Stomach (tissue), 9 donors: Measurements from ENCODE around the gene MMP8. TPM values are rescaled to one million over a fixed set of nuclear protein-coding genes. Genes with fewer than 3 reads are reported as not detected.
A peak's percentile ranks its signal among the peaks of the same experiment; 100 is the strongest.

ENCODE experiments used
- DNase-seq, 2 donors: peaks; one replicate each; pipeline versions ENCODE4 v3.0.0 to v3.0.0-alpha.2; 2013 to 2019
- H3K27ac ChIP-seq, 5 donors: fragments of 200-600 bp in 4 of 5; sonication (generic) in 4 of 5; one replicate each; pipeline ENCODE4 v1.5.1; 2013 to 2019; ENCODE audit warnings: mild to moderate bottlenecking in 1 of 5, moderate library complexity in 1 of 5
- H3K27me3 ChIP-seq, 3 donors: fragments of 200-600 bp; sonication (generic); one replicate each; pipeline ENCODE4 v1.5.1; 2017 to 2019; ENCODE audit warnings: mixed run types in 1 of 3
- H3K36me3 ChIP-seq, 4 donors: fragments of 200-600 bp; sonication (generic); 1 replicate in 3 of 4; 2 replicates in 1 of 4; pipeline ENCODE4 v1.5.1; 2016 to 2019
- H3K4me1 ChIP-seq, 4 donors: fragments of 200-600 bp; sonication (generic); one replicate each; pipeline ENCODE4 v1.5.1; 2016 to 2019
- H3K4me3 ChIP-seq, 4 donors: fragments of 200-600 bp; sonication (generic) in 3 of 4; one replicate each; pipeline ENCODE4 v1.5.1; 2016 to 2019; ENCODE audit warnings: mild to moderate bottlenecking in 1 of 4
- H3K9me3 ChIP-seq, 4 donors: fragments of 200-600 bp; sonication (generic); one replicate each; pipeline ENCODE4 v1.5.1; 2016 to 2019
- CTCF ChIP-seq, 7 experiments: fragments of 450-650 bp in 4 of 7; fragments of 200-600 bp in 3 of 7; sonication (generic) in 3 of 7; IDR thresholded peaks; one replicate each; pipeline ENCODE4 v1.5.1; 2016 to 2019; ENCODE audit warnings: antibody characterized with exemption in 7 of 7, control low read depth in 2 of 7, mild to moderate bottlenecking in 1 of 7
- EP300 ChIP-seq: sonication (generic); formaldehyde crosslinking; IDR thresholded peaks from one replicate; pipeline ENCODE4 v1.6.1; 2017; ENCODE audit warnings: antibody characterized with exemption
- POLR2A ChIP-seq, 4 donors: fragments of 450-650 bp; IDR thresholded peaks; one replicate each; pipeline ENCODE4 v1.6.1; 2016; ENCODE audit warnings: antibody characterized with exemption in 4 of 4, control low read depth in 2 of 4, mild to moderate bottlenecking in 1 of 4, moderate library complexity in 1 of 4
- POLR2AphosphoS5 ChIP-seq, 3 donors: sonication (generic); formaldehyde crosslinking; IDR thresholded peaks; one replicate each; pipeline ENCODE4 v1.6.1; 2016; ENCODE audit warnings: antibody characterized with exemption in 3 of 3
- WGBS, 5 donors: extraction: QIAGEN DNeasy Blood & Tissue Kit in 3 of 5; methylation state at CpG; one replicate each; pipeline versions ENCODE4 v1.1.5 to v1.1.7; 2013 to 2018; 5-methylcytosine and 5-hydroxymethylcytosine counted together
- intact Hi-C: fragments of 100-400 bp; cut with DNase I; formaldehyde crosslinking; loops from one replicate; pipeline ENCODE4 v1.15.1; 2023; ENCODE audit warnings: low total_unique reads
- polyA plus RNA-seq, 3 donors: library from polyadenylated mRNA; stranded (reverse); fragments of 200-250 nt; gene quantifications; one replicate each; pipeline ENCODE4 v1.2.3, GENCODE V29; 2013
- total RNA-seq, 5 donors: library from RNA; depleted of rRNA; stranded (reverse); fragments of >200 nt; gene quantifications; one replicate each; pipeline versions ENCODE4 v1.1.0 to v1.2.3, GENCODE V29; 2014 to 2016
- donor health status: healthy with polysubstance abuse.
- donor health status: Bipolar disorder and iron deficiency.
- donor health status: healthy.

Gene MMP8
- total and polyA plus RNA-seq, 8 donors = 0.20 to 1.8 (median 0.50) TPM; not detected in 5

DNA sequence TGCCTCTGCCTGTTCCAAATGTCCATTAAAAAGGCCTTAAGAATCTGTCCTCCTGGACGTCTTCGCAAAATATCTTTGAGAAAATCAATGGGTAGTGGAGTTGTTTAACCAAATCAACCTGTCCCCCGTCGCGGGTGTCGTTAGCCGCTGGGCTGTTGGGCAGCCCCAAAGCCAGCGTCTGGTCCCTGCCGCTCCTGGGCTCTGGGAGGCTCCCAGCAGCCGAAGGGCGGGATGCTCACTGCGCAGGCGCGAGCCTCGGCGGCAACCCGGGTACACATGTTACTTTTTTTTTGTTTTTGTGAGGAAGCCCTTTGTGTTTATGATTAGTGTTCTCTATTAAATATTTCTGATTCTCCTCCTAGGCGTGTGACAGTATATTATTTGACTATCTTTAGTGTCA, 43.0 kb upstream of the MMP8 start:
- no peak overlapping the region for H3K27ac ChIP-seq
- no peaks in the 10 kb centered on the region for H3K27me3 ChIP-seq
- intact Hi-C loops = no loop called here
- no peak for DNase-seq
- TF ChIP-seq POLR2AphosphoS5 (IDR thresholded peaks at IDR 0.05) = no peak
- no peak for TF ChIP-seq CTCF (IDR thresholded peaks at IDR 0.05)
- TF ChIP-seq POLR2A (IDR thresholded peaks at IDR 0.05) = no peak
- no peak for TF ChIP-seq EP300
- no peak overlapping the region for H3K4me3 ChIP-seq
- H3K36me3 ChIP-seq = no peaks in the 10 kb centered on the region
- WGBS, 5 donors = 54 to 73% (median 65%) methylated on average over 18 of the region's 18 CpGs
- H3K4me1 ChIP-seq = no peaks in the 10 kb centered on the region
- H3K9me3 ChIP-seq = no peaks in the 10 kb centered on the region

DNA sequence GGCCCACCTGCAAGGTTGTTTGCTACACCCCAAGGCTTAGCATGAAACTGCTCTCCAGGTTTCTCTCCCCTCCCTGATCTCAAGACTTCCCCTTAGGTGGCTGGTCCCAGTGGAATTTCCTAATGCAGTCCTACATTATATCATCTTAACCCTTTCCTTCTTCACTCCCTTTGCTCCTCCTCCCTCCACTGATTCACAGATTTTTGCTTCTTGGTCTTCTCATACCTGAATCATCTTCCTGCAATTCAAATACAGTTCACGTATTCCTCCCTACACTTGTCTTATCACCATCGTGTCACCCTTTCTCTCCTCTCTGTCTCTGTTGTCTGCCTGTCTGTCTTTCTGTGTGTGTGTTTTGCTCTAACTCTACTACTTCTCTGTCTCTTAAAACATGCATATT, 38.7 kb upstream of the MMP8 start:
- H3K27ac ChIP-seq = no peak overlapping the region
- H3K4me1 ChIP-seq = no peaks in the 10 kb centered on the region
- 81 to 90% (median 85%) methylated on average over 2 of the region's 2 CpGs for WGBS, 5 donors
- no peak overlapping the region for H3K4me3 ChIP-seq
- H3K9me3 ChIP-seq = no peaks in the 10 kb centered on the region
- H3K36me3 ChIP-seq = no peaks in the 10 kb centered on the region
- intact Hi-C loops = no loop called here
- TF ChIP-seq CTCF (IDR thresholded peaks at IDR 0.05) = no peak
- TF ChIP-seq POLR2A (IDR thresholded peaks at IDR 0.05) = no peak
- TF ChIP-seq EP300 = no peak
- no peak for TF ChIP-seq POLR2AphosphoS5 (IDR thresholded peaks at IDR 0.05)
- no peak for DNase-seq
- no peaks in the 10 kb centered on the region for H3K27me3 ChIP-seq

DNA sequence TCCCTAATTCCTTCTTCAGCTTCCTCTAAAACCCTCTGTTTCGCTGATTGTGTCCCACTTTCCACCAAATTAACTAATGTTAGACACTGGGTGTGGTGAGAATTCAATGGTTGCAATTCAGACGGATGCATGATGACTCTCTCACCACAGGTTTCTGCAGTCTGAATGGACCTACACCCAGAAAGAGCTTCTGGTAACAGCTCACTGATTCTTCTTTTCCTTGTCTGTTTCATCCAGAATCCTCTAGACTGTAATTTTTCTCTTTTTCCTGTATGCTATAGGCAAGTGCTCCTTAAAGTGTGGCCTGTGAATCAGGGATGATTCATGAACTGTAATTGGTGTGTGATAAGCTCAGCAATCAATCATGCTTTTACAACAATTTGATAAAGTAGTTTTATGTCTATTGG, 37.6 kb upstream of the MMP8 start:
- Histone ChIP-seq H3K36me3 (no peaks in the 10 kb centered on the region), H3K4me3 (no peak overlapping the region), H3K27me3 (no peaks in the 10 kb centered on the region), H3K4me1 (peaks cover 0 to 10% (median 0%) of the 10 kb centered on the region in 4 donors), H3K9me3 (no peaks in the 10 kb centered on the region), H3K27ac (no peak overlapping the region)
- intact Hi-C loops = no loop called here
- WGBS, 5 donors = 56 to 81% (median 76%) methylated on average over 2 of the region's 2 CpGs
- TF ChIP-seq POLR2A (IDR thresholded peaks at IDR 0.05) (no peak), EP300 (no peak), POLR2AphosphoS5 (IDR thresholded peaks at IDR 0.05) (no peak)
- DNase-seq = no peak

DNA sequence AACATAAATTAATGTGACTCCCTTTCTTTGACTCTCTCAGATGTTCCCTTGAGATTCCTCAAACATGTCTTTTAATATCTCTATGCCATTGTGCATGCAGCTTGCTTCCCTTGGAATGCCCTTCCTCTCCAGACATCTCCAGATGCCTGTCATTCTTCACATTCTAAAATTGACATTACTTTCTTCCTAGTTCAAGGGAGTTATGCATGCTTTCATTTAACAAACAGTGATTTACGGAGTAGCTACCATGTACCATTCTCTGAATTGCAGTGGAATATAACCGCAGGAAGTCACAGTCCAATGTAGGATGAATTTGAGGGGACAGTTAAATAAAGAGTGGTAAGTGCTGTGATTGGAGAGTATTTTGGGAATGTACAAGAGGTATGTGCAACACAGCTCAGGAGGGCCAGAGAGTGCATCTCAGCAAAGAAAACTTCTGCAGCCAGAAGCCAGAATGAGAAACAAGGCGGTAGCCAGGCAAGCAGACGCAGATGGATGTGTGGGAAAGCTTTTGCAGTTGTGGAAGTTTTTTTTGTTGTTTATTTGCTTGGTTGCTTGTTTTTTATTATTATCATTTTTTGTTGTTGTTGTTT, 37.0 kb upstream of the MMP8 start:
- TF ChIP-seq EP300 = no peak
- no peak for TF ChIP-seq POLR2AphosphoS5 (IDR thresholded peaks at IDR 0.05)
- TF ChIP-seq CTCF (IDR thresholded peaks at IDR 0.05) = no peak
- TF ChIP-seq POLR2A (IDR thresholded peaks at IDR 0.05) = no peak
- H3K36me3 ChIP-seq = no peaks in the 10 kb centered on the region

GRCh38 chr11:102760344-102761035, 35.7 kb upstream of the MMP8 start:
- 39 to 48% (median 45%) methylated on average over 4 of the region's 4 CpGs for WGBS, 5 donors
- no peaks in the 10 kb centered on the region for H3K9me3 ChIP-seq
- DNase-seq = peak in 1 of 2 donors; percentile 23
- no peaks in the 10 kb centered on the region for H3K36me3 ChIP-seq
- TF ChIP-seq POLR2AphosphoS5 (IDR thresholded peaks at IDR 0.05) (peak in 2 of 3 donors; percentile 54 to 56), CTCF (IDR thresholded peaks at IDR 0.05) (no peak)
- no peaks in the 10 kb centered on the region for H3K27me3 ChIP-seq
- intact Hi-C loops = no loop called here
- no peak overlapping the region for H3K27ac ChIP-seq
- peaks cover 0 to 10% (median 0%) of the 10 kb centered on the region in 4 donors for H3K4me1 ChIP-seq
- no peak overlapping the region for H3K4me3 ChIP-seq

More for the DNA sequence above, 37.0 kb upstream of the MMP8 start:
- Histone ChIP-seq H3K27me3 (no peaks in the 10 kb centered on the region), H3K4me1 (peaks cover 0 to 10% (median 0%) of the 10 kb centered on the region in 4 donors), H3K27ac (no peak overlapping the region), H3K9me3 (no peaks in the 10 kb centered on the region), H3K4me3 (no peak overlapping the region)
- WGBS, 5 donors = 84 to 93% (median 91%) methylated on average over 4 of the region's 4 CpGs
- no peak for DNase-seq
- intact Hi-C loops = no loop called here
